ENCODE measurements around the gene SLC5A10. TPM values are rescaled to one million over a fixed set of nuclear protein-coding genes. Genes with fewer than 3 reads are reported as not detected.
"Not testable (repeated sequence)": the region's sequence is repeated elsewhere in the genome, so short reads cannot be mapped to it uniquely, and the experiment has no call there.

Gene SLC5A10
- total RNA-seq, 2 experiments from 2014 or later = not detected

GRCh38 chr17:19023209-19023999 is 71.4 kb downstream of the SLC5A10 start:
- H3K27me3 Mint-ChIP-seq = no peaks in the 10 kb centered on the region
- ChIA-PET POLR2A (interaction anchor here (1.3 kb wide), 1 partner anchor 19 kb away, joined by 4 read pairs; the partner anchor contains the start of gene FAM83G), CTCF (interaction anchor here (1.2 to 1.8 kb wide), 3 partner anchors 63 to 398 kb away, joined by 4 to 9 read pairs (median 8); no protein-coding TSS in a partner anchor)
- no peaks in the 10 kb centered on the region for H3K9me3 Mint-ChIP-seq
- DNase-seq = no peak
- no peak overlapping the region for H3K4me3 Mint-ChIP-seq
- H3K36me3 Mint-ChIP-seq (ENCODE audit: low read depth) = peaks cover 8% of the 10 kb centered on the region
- H3K4me1 Mint-ChIP-seq = peaks cover 13% of the 10 kb centered on the region
- H3K27ac Mint-ChIP-seq = no peak overlapping the region

DNA sequence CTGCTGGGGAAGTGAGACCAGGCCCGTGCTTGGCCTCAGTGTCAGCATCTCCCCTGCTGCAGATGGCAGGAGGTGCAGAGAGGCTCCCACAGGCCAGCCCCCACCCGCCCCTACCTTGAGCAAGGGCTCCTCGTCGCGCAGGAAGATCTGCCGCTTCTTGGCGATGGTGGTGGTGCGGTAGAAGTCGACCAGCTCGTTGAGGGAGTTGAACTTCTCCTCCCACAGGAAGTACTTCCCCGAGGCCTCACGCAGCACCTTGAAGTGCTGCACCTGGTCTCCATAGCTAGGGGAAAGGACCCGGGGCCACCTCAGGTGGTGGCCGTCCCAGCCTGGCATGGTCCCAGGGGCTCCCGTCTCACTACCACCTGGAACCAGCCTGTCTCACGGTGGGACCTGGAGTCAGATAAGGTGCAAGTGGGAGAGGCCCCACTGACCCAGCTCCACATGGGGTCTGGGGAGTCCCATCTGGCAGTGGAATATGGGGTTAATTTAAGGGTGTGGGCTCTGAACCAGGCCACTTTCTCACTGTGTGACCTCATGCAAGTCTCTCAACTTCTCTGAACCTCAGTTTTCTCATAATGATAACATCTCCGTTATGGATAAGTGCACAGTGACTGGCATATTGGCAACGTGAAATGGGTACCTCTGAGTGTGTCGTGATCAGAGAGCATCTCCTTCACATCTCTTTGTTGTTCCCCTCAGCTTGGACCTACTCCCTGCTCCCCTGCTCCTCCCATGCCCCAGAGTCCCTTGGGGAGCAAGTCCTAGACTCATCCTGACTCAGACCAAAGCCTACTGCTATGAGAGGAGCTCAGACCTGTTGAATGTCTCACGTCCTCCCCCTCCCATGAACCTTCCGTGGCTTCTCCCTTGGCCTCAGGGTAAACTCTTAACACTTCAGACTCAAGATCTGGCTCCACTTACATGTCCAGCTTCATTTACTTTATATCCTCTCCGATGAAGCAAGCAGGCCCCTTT is 72.4 kb downstream of the SLC5A10 start:
- H3K9me3 Mint-ChIP-seq = no peaks in the 10 kb centered on the region
- ChIA-PET CTCF (interaction anchor here (0.5 to 1.5 kb wide), 3 partner anchors 18 to 841 kb away, joined by 3 to 9 read pairs (median 3); no protein-coding TSS in a partner anchor), POLR2A (no interaction called here)
- H3K4me1 Mint-ChIP-seq = peaks cover 13% of the 10 kb centered on the region
- no peaks in the 10 kb centered on the region for H3K27me3 Mint-ChIP-seq
- H3K4me3 Mint-ChIP-seq = no peak overlapping the region
- DNase-seq = no peak
- no peak overlapping the region for H3K27ac Mint-ChIP-seq
- peaks cover 8% of the 10 kb centered on the region for H3K36me3 Mint-ChIP-seq (ENCODE audit: low read depth)

- H3K9me3 Mint-ChIP-seq; H3K27me3 Mint-ChIP-seq; H3K4me3 Mint-ChIP-seq; POLR2A ChIA-PET; H3K36me3 Mint-ChIP-seq (ENCODE audit: low read depth); DNase-seq; CTCF ChIA-PET; H3K27ac Mint-ChIP-seq: not testable (repeated sequence)
- H3K4me1 Mint-ChIP-seq = peaks cover 13% of the 10 kb centered on the region
These were observed 76.7 kb downstream of the SLC5A10 start for GRCh38 chr17:19028671-19029070.

- DNase-seq; H3K36me3 Mint-ChIP-seq (ENCODE audit: low read depth); H3K27me3 Mint-ChIP-seq; H3K4me3 Mint-ChIP-seq; H3K27ac Mint-ChIP-seq; CTCF ChIA-PET; H3K9me3 Mint-ChIP-seq; POLR2A ChIA-PET; H3K4me1 Mint-ChIP-seq: not testable (repeated sequence)
These were observed 77.8 kb downstream of the SLC5A10 start for GRCh38 chr17:19029740-19030139.

- POLR2A ChIA-PET, CTCF ChIA-PET: not testable (repeated sequence)
These were observed 78.9 kb downstream of the SLC5A10 start for GRCh38 chr17:19030771-19031449.

DNA sequence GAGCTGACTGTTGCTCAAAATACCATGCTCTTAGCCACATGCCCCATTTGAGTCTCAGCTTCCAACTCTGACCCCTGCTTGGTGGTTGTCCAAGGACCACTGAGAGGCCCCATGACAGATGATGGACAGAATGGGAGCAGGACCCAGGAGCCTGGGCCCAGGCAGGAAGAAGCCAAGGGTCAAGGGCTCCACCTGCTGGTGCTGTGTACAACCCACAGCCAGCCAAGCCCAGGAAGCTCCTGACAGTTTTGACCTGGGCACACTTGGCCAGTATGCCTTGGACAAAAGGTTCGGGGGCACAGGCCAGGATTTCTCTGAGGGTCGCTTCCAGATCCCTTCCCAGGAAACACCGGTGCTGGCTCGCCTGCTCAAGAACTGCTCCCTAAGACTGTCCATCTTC is 79.8 kb downstream of the SLC5A10 start:
- H3K27ac Mint-ChIP-seq; H3K4me3 Mint-ChIP-seq; H3K9me3 Mint-ChIP-seq; H3K4me1 Mint-ChIP-seq; POLR2A ChIA-PET; H3K36me3 Mint-ChIP-seq (ENCODE audit: low read depth); CTCF ChIA-PET; H3K27me3 Mint-ChIP-seq: not testable (repeated sequence)
- peak; percentile 51 for DNase-seq

More at GRCh38 chr17:19030771-19031449, 78.9 kb downstream of the SLC5A10 start:
- not testable (repeated sequence) for H3K9me3 Mint-ChIP-seq; H3K36me3 Mint-ChIP-seq (ENCODE audit: low read depth); H3K27ac Mint-ChIP-seq; H3K4me1 Mint-ChIP-seq; H3K4me3 Mint-ChIP-seq; DNase-seq; H3K27me3 Mint-ChIP-seq

GRCh38 chr17:19032377-19032988 is 80.5 kb downstream of the SLC5A10 start:
- H3K4me1 Mint-ChIP-seq; POLR2A ChIA-PET; H3K27me3 Mint-ChIP-seq; CTCF ChIA-PET; H3K36me3 Mint-ChIP-seq (ENCODE audit: low read depth); H3K9me3 Mint-ChIP-seq; DNase-seq; H3K4me3 Mint-ChIP-seq; H3K27ac Mint-ChIP-seq: not testable (repeated sequence)

GRCh38 chr17:19036186-19036585 is 84.2 kb downstream of the SLC5A10 start:
- POLR2A ChIA-PET; CTCF ChIA-PET; DNase-seq; H3K27ac Mint-ChIP-seq; H3K4me1 Mint-ChIP-seq; H3K27me3 Mint-ChIP-seq; H3K9me3 Mint-ChIP-seq; H3K4me3 Mint-ChIP-seq; H3K36me3 Mint-ChIP-seq (ENCODE audit: low read depth): not testable (repeated sequence)

DNA sequence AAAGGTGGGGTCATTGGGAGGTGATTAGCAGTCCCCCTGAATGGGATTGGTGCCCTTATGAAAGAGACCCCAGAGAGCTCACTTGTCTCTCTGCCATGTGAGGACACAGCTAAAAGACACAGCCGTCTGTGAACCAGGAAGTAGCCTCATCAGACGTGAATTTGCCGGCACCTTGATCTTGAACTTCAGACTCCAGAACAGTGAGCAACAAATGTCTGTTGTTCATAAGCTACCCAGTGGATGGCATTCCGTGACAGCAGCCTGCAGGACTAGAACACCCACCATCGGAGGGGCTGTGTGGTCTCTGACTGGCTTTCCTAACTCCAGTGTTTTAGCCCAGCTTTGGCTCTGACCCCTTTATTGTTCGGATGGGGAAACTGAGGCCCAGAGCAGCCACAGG is 85.6 kb downstream of the SLC5A10 start:
- H3K27ac Mint-ChIP-seq; H3K4me3 Mint-ChIP-seq; DNase-seq; H3K9me3 Mint-ChIP-seq; H3K4me1 Mint-ChIP-seq; H3K36me3 Mint-ChIP-seq (ENCODE audit: low read depth); POLR2A ChIA-PET; CTCF ChIA-PET; H3K27me3 Mint-ChIP-seq: not testable (repeated sequence)

- CTCF ChIA-PET = not testable (repeated sequence)
These were observed 86.0 kb downstream of the SLC5A10 start for GRCh38 chr17:19038007-19038406.

DNA sequence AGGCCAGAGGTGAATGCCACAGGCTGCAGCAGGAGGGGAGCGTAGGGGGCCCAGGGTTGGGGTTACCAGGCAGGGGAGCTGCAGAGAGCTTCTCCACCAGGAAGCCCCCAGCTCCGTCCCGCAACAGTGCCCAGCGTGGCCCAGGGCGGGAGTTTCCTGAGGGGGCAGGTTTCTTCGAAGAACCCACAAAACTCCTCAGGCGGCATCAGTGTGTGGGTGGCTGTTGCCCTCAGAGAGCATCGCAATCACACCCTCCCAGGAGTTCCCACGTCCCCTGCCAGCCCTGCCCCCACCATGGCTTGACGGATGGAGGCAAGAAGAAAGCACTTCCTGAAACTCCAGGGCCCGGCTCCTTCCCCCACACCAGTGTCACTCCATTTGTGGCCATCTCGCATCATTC is 86.8 kb downstream of the SLC5A10 start:
- H3K27me3 Mint-ChIP-seq; H3K4me3 Mint-ChIP-seq; H3K4me1 Mint-ChIP-seq; POLR2A ChIA-PET; H3K27ac Mint-ChIP-seq; H3K36me3 Mint-ChIP-seq (ENCODE audit: low read depth); CTCF ChIA-PET; DNase-seq; H3K9me3 Mint-ChIP-seq: not testable (repeated sequence)

More at GRCh38 chr17:19038007-19038406, 86.0 kb downstream of the SLC5A10 start:
- H3K9me3 Mint-ChIP-seq; H3K4me1 Mint-ChIP-seq; DNase-seq; H3K36me3 Mint-ChIP-seq (ENCODE audit: low read depth); POLR2A ChIA-PET; H3K27ac Mint-ChIP-seq; H3K4me3 Mint-ChIP-seq; H3K27me3 Mint-ChIP-seq: not testable (repeated sequence)

DNA sequence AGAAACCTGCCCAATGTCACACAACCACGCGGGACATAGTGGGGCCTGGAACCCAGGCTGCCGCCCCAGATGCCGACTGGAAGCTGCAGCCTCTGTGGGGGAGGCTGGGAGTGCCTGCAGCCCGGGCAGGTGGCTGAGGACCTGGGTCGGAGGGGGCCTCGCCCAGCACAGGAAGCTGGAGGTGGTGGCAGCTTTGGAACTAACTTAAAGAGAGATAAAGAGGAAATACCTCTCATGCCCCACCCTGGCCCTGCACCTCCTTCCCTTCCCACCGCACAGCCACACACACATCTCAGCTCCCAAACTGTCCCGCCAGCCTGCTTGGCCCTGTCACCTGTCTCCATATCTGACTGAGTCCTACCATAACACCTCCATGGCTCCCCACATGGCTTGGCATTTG is 88.4 kb downstream of the SLC5A10 start:
- not testable (repeated sequence) for H3K9me3 Mint-ChIP-seq, H3K27me3 Mint-ChIP-seq

DNA sequence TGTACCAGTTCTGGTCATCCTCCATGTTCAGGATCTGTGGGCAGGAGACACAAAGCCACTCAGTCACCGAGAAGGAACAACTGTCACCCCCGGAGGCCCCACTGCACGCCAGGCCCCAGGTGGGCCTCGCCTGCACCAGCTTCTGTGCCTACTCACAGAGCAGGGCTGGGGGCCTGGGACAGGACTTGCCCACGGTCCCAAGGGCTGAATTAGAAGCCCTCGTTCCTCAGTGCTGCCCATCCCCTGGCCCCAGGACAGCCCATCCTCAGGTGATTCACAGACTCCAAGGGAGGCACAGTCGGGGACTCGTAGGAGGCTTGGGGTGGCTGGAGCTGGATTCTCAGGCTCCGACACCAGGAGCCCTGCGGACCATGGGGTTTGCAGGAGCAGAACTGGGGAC is 89.9 kb downstream of the SLC5A10 start:
- DNase-seq; H3K4me1 Mint-ChIP-seq; H3K27me3 Mint-ChIP-seq; H3K36me3 Mint-ChIP-seq (ENCODE audit: low read depth); POLR2A ChIA-PET; CTCF ChIA-PET; H3K4me3 Mint-ChIP-seq; H3K9me3 Mint-ChIP-seq; H3K27ac Mint-ChIP-seq: not testable (repeated sequence)

More for the DNA sequence above, 88.4 kb downstream of the SLC5A10 start:
- POLR2A ChIA-PET; CTCF ChIA-PET; H3K27ac Mint-ChIP-seq; H3K36me3 Mint-ChIP-seq (ENCODE audit: low read depth); DNase-seq; H3K4me3 Mint-ChIP-seq; H3K4me1 Mint-ChIP-seq: not testable (repeated sequence)

Measured in activated CD4-positive, alpha-beta memory T cell treated with anti-CD3 and anti-CD28 coated beads, Interleukin-2, amount 10 ng/mL, durations not matched to agents 7 days and 5 days (primary cell).